Activated B cell treated with CpG ODN at 0.5 μM for 24 hours (primary cell): Measurements from ENCODE around the gene NTN4. TPM values are rescaled to one million over a fixed set of nuclear protein-coding genes. Genes with fewer than 3 reads are reported as not detected.
A peak's percentile ranks its signal among the peaks of the same experiment; 100 is the strongest.

Experiments used
- ATAC-seq: fragments of 200-7000 bp; cut with Tn5 transposase; one replicate; pipeline ENCODE4 v1.10.0; 2021; ENCODE audit warnings: low read depth, mild to moderate bottlenecking, moderate library complexity
- CTCF ChIA-PET: fragments of 350-600 bp; sonication (Branson Sonifier 250); formaldehyde crosslinking; loops from one replicate; lab custom pipeline; 2021; ENCODE audit warnings: antibody characterized with exemption; lab: Charles Lee
- POLR2A ChIA-PET: fragments of 350-600 bp; sonication (Branson Sonifier 250); formaldehyde crosslinking; loops from one replicate; lab custom pipeline; 2021; ENCODE audit warnings: antibody characterized with exemption; lab: Charles Lee
- DNase-seq: peaks from one replicate; pipeline ENCODE4 v3.0.0; 2022
- H3K27ac Mint-ChIP-seq: one replicate; pipeline ENCODE4 v1.8.0; 2020; ENCODE audit warnings: mixed read lengths
- H3K27me3 Mint-ChIP-seq: one replicate; pipeline ENCODE4 v1.8.0; 2021; ENCODE audit warnings: mixed read lengths
- H3K36me3 Mint-ChIP-seq: one replicate; pipeline ENCODE4 v1.8.0; 2021; ENCODE audit warnings: low read depth, mixed read lengths
- H3K4me1 Mint-ChIP-seq: one replicate; pipeline ENCODE4 v1.8.0; 2021; ENCODE audit warnings: mixed read lengths
- H3K4me3 Mint-ChIP-seq: one replicate; pipeline ENCODE4 v1.8.0; 2020; ENCODE audit warnings: mild to moderate bottlenecking, mixed read lengths
- H3K9me3 Mint-ChIP-seq: one replicate; pipeline ENCODE4 v1.8.0; 2020; ENCODE audit warnings: mixed read lengths
- intact Hi-C: fragments of 100-400 bp; cut with micrococcal nuclease; formaldehyde crosslinking; loops from one replicate; pipeline ENCODE4 v1.15.1; 2024
- total RNA-seq: library from RNA; stranded (reverse); gene quantifications from 2 replicates; pipeline ENCODE4 v1.2.3, GENCODE V29; 2022
- TF ChIP-seq, protein P1 (sequence below): fragments of 200-600 bp; IDR thresholded peaks from one replicate; pipeline ENCODE4 v1.8.0; 2022; ENCODE audit warnings: antibody characterized with exemption, mild to moderate bottlenecking

Gene NTN4
- total RNA-seq, 1 donor from 2014 or later = 0.20 TPM

DNA sequence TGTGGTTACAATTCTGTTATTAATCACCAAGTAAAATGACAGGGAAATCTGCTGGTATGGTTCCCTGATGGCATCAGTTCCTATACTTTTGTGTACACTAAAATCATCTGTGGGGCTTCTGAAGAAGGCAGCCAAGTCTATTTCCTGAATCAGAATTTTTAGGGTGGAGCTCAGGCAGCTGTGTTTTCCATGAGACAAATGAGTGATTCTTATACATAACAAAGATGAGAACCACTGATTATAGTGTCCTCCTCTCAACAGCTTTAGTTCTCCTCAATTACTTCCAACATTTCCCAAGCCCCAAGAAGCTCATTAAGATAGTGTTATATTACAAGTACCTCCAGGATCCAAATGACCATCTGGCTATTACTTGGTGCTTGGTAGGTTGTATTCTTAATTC lies 174.8 kb downstream of the NTN4 start:
- Mint-ChIP-seq H3K27ac (peak overlapping the region; percentile 16), H3K36me3 (no peaks in the 10 kb centered on the region), H3K4me1 (peaks cover 20% of the 10 kb centered on the region), H3K27me3 (no peaks in the 10 kb centered on the region), H3K9me3 (no peaks in the 10 kb centered on the region), H3K4me3 (peak overlapping the region; percentile 2)
- ChIA-PET POLR2A (no interaction called here), CTCF (no interaction called here)
- DNase-seq (no peak), ATAC-seq (no peak)
- intact Hi-C loops = no loop called here
- TF ChIP-seq, protein P1, sequence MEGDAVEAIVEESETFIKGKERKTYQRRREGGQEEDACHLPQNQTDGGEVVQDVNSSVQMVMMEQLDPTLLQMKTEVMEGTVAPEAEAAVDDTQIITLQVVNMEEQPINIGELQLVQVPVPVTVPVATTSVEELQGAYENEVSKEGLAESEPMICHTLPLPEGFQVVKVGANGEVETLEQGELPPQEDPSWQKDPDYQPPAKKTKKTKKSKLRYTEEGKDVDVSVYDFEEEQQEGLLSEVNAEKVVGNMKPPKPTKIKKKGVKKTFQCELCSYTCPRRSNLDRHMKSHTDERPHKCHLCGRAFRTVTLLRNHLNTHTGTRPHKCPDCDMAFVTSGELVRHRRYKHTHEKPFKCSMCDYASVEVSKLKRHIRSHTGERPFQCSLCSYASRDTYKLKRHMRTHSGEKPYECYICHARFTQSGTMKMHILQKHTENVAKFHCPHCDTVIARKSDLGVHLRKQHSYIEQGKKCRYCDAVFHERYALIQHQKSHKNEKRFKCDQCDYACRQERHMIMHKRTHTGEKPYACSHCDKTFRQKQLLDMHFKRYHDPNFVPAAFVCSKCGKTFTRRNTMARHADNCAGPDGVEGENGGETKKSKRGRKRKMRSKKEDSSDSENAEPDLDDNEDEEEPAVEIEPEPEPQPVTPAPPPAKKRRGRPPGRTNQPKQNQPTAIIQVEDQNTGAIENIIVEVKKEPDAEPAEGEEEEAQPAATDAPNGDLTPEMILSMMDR = no peak

DNA sequence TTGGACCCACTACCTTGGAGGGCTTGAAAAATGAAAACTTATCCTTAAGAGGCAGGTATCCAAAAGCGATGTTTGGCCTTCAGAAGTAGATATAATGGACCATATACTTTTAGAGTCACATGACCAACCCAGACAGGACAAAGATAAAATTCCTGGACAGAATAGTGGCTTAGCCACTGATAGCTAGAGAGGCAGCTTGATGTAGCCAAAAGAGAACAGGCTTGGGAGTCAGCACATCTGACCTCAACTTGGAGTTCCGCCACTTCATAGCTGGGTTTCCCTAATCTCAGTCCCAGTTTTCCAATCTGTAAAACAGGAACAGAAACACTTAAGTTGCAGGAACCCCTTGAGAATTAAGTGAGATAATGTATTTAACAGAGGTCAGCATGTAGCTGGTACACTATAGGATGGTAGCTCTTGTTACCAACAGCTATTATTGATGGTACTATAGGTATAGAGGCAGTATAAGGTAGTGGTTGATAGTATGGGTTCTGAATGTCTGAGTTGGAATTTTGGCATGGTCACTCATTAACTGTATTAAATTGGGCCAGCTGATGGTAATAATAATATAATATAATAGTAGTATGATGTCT lies 176.1 kb downstream of the NTN4 start:
- TF ChIP-seq, protein P1 = no peak
- Mint-ChIP-seq H3K27me3 (no peaks in the 10 kb centered on the region), H3K9me3 (no peaks in the 10 kb centered on the region), H3K4me1 (peaks cover 20% of the 10 kb centered on the region), H3K4me3 (no peak overlapping the region), H3K36me3 (no peaks in the 10 kb centered on the region), H3K27ac (no peak overlapping the region)
- DNase-seq (no peak), ATAC-seq (no peak)
- intact Hi-C loops = no loop called here
- ChIA-PET POLR2A (no interaction called here), CTCF (no interaction called here)

DNA sequence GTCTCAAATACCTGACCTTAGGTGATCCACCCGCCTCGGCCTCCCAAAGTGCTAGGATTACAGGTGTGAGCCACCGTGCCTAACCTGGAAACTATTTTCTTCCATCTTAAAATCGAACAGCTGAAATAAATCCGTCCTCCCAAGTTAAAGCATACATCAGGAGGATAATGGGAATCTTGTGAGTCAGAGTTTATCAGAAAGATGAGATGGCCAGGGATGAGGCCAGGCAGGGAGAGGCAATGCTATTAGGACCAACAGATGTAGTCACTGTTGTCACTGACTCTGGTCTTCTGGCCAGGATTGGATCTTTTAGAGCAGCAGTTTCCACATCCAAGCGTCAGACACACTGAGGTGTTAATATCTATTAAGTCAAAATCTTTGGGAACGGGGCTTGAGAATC lies 177.5 kb downstream of the NTN4 start:
- H3K9me3 Mint-ChIP-seq = no peaks in the 10 kb centered on the region
- H3K4me3 Mint-ChIP-seq = no peak overlapping the region
- no peak for ATAC-seq
- TF ChIP-seq, protein P1 = no peak
- no peaks in the 10 kb centered on the region for H3K36me3 Mint-ChIP-seq
- no peak for DNase-seq
- ChIA-PET CTCF (no interaction called here), POLR2A (no interaction called here)
- H3K27me3 Mint-ChIP-seq = no peaks in the 10 kb centered on the region
- peaks cover 22% of the 10 kb centered on the region for H3K4me1 Mint-ChIP-seq
- intact Hi-C loops = no loop called here
- no peak overlapping the region for H3K27ac Mint-ChIP-seq

DNA sequence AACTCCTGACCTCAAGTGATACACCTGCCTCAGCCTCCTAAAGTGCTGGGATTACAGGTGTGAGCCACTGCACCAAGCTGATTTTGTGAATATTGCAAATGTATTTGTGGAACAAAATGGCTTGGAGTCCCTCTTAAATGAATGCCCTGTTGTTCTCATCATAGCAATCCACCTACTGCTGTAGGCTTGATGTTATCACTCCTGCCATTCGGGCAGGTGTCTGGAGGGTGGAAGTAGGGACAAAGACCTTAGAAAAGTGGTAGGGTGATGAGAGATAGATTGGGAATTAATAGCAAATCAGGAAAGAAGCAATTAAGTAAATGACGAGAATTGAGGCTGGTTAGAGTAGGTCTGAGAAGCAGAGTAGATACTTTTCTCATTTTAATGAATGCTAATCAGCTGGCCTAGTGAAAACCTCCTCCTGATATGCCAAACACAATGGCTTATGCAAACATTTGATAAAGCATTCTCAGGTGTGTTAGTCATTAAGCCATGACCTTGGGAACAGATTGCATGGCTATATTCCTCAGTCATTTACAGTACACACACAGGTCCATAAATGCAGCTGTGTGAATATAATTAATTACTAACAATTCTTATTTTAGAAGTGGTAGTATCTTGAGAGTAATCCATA lies 178.8 kb downstream of the NTN4 start:
- no peaks in the 10 kb centered on the region for H3K36me3 Mint-ChIP-seq
- DNase-seq = no peak
- peaks cover 22% of the 10 kb centered on the region for H3K4me1 Mint-ChIP-seq
- H3K4me3 Mint-ChIP-seq = no peak overlapping the region
- no peak for ATAC-seq
- TF ChIP-seq, protein P1 = no peak
- intact Hi-C loops = no loop called here
- POLR2A ChIA-PET = no interaction called here
- H3K27ac Mint-ChIP-seq = no peak overlapping the region
- H3K27me3 Mint-ChIP-seq = no peaks in the 10 kb centered on the region
- no peaks in the 10 kb centered on the region for H3K9me3 Mint-ChIP-seq
- CTCF ChIA-PET = no interaction called here

DNA sequence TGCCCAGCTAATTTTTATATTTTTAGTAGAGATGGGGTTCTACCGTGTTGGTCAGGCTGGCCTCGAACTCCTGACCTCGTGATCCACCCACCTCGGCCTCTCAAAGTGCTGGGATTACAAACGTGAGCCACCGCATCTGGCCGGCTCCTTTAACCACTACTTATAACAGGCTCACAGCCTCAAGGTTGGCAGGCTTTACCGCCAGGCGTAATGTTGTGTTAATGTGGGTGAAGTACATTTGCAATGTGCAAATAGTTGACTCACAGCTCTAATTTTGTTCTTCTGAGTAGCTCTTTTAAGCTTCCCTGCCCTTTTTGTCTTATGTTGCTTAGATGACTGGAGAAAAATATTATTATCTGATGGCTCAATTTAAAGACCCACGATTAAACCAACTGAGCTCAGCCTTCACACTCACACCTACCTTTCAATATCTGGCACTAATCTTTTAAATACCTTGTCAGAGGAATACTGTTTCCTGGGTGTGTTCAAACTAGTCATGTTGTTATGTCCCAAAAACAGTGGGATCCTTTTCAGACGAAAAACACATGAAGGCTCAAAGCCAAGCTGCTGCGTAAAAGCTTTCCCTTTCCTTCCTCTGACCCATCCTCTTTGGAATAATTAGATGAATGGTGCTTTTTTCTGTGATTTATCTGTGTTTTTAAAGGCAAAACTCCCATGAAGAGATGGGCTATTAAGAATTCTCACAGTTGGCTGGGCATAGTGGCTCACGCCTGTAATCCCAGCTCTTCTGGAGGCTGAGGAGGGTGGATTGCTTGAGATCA lies 182.1 kb downstream of the NTN4 start:
- no peaks in the 10 kb centered on the region for H3K9me3 Mint-ChIP-seq
- CTCF ChIA-PET = no interaction called here
- peaks cover 2% of the 10 kb centered on the region for H3K4me1 Mint-ChIP-seq
- no peaks in the 10 kb centered on the region for H3K36me3 Mint-ChIP-seq
- no peak overlapping the region for H3K4me3 Mint-ChIP-seq
- intact Hi-C loops = no loop called here
- no peak overlapping the region for H3K27ac Mint-ChIP-seq
- no peak for DNase-seq
- ATAC-seq = no peak
- peaks cover 5% of the 10 kb centered on the region for H3K27me3 Mint-ChIP-seq
- POLR2A ChIA-PET = no interaction called here
- TF ChIP-seq, protein P1 = no peak
